Measurements from ENCODE around the gene CNR2. TPM values are rescaled to one million over a fixed set of nuclear protein-coding genes. Genes with fewer than 3 reads are reported as not detected.
A peak's percentile ranks its signal among the peaks of the same experiment; 100 is the strongest.
"Not testable (repeated sequence)": the region's sequence is repeated elsewhere in the genome, so short reads cannot be mapped to it uniquely, and the experiment has no call there.

CNR2 gene
- total RNA-seq, 1 donor = not detected

DNA sequence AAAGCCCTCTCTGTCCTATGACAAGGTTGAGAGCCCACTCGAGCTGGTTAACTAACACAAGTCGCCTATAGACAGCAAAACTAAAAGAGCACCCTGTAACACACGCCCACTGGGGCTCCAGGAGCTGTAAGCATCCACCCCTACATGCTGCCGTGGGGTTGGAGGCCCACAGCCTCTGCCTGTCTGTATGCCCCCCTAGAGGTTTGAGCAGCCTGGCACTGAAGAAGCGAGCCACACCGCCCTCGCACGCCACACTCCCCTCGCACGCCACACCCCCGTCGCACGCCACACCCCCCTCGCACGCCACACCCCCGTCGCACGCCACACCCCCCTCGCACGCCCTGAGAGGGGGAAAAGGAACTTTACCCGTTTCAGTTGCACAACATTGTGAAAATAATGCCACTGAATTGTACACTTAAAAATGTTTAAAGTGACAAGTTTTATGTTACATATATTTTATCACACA, 74.7 kb downstream of the CNR2 start:
- peak overlapping the region; percentile 48 for H3K4me3 ChIP-seq (ENCODE audit: low read depth, low read length)
- TF ChIP-seq CTCF (IDR thresholded peaks at IDR 0.05; ENCODE audit: insufficient read depth, low read depth, low read length) = no peak
- DNase-seq (ENCODE audit: low read depth) = peak; percentile 53

- TF ChIP-seq CTCF (IDR thresholded peaks at IDR 0.05; ENCODE audit: insufficient read depth, low read depth, low read length) = no peak
- no peak for DNase-seq (ENCODE audit: low read depth)
- H3K4me3 ChIP-seq (ENCODE audit: low read depth, low read length) = peak overlapping the region; percentile 48
These were observed 75.3 kb downstream of the CNR2 start for GRCh38 chr1:23837908-23838307.

- DNase-seq (ENCODE audit: low read depth) = no peak
- no peak for TF ChIP-seq CTCF (IDR thresholded peaks at IDR 0.05; ENCODE audit: insufficient read depth, low read depth, low read length)
- H3K4me3 ChIP-seq (ENCODE audit: low read depth, low read length) = no peak overlapping the region
These were observed 77.1 kb downstream of the CNR2 start for GRCh38 chr1:23836037-23836436.

DNA sequence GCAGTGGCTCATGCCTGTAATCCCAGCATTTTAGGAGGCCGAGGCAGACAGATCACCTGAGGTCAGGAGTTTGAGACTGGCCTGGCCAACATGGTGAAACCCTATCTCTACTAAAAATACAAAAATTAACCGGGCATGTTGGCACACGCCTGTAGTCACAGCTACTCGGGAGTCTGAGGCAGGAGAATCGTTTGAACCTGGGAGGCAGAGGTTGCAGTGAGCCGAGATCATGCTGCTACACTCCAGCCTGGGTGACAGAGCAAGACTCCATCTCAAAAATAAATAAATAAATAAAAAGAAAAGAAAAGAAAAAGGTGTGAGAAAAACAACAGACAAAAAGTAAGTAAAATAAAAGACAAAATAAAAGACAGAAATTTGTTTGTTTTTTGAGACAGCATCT, 79.0 kb downstream of the CNR2 start:
- not testable (repeated sequence) for DNase-seq (ENCODE audit: low read depth); H3K4me3 ChIP-seq (ENCODE audit: low read depth, low read length)

GRCh38 chr1:23827717-23828116, 85.4 kb downstream of the CNR2 start:
- TF ChIP-seq CTCF (IDR thresholded peaks at IDR 0.05; ENCODE audit: insufficient read depth, low read depth, low read length) = no peak
- DNase-seq (ENCODE audit: low read depth) = no peak
- no peak overlapping the region for H3K4me3 ChIP-seq (ENCODE audit: low read depth, low read length)

GRCh38 chr1:23826590-23826989, 86.6 kb downstream of the CNR2 start:
- not testable (repeated sequence) for H3K4me3 ChIP-seq (ENCODE audit: low read depth, low read length); DNase-seq (ENCODE audit: low read depth)

GRCh38 chr1:23825762-23826522, 87.2 kb downstream of the CNR2 start:
- DNase-seq (ENCODE audit: low read depth) = peak; percentile 3
- H3K4me3 ChIP-seq (ENCODE audit: low read depth, low read length) = peak overlapping the region; percentile 95
- no peak for TF ChIP-seq CTCF (IDR thresholded peaks at IDR 0.05; ENCODE audit: insufficient read depth, low read depth, low read length)

Data from fibroblast of villous mesenchyme (primary cell).